HG03025 (cell line): ENCODE measurements around the gene SEC61B.

Experiments
- ATAC-seq: cut with Tn5 transposase; IDR thresholded peaks from one replicate; pipeline ENCODE4 v1.9.1; 2021; ENCODE audit warnings: mild to moderate bottlenecking, moderate library complexity; ENCODE audit not compliant: unreplicated experiment, low FRiP score

Gene SEC61B

DNA sequence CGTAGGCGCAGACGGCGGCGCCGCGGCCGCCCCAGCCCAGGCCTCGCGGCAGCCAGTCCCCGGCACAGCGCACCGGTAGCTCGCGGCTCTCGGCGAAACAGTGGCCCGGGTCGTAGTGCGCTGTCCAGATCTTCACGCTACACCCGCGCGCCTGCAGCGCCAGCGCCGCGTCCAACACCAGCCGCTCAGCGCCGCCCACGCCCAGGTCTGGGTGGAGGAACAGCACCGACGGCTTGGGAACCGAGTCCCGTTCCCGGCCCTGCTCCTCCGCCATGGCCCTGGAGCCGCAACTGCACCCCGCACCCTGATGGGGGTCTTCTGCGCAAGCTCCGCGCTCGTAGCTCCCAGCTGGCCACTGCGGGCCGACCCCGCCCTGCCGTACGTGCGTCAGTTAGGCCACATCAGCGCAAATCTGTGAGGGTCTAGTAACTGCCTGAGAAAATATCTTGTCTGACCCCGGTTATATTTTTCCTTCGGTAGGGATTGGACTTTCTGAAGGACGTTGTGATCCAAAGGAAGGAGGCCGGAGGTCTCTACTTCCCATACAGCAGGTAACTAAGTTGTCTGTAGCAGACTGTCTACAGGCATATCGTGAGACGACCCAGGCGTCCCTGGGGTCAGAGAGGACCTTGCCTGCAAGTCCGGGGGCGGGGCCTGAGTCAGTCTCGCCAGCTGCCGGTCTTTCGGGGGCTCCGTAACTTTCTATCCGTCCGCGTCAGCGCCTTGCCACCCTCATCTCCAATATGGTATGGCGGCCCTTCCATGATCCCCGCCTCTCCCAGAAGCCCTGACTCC is at the start of gene SEC61B, which contains the start of gene ALG2:
Gene SEC61B (plus strand): TSS at position 662 of the 795 bp plus-strand sequence. CDS start 82 bp downstream, at position 744.
Gene ALG2 (minus strand): TSS at position 322 of the 795 bp plus-strand sequence. CDS start 48 bp downstream, at position 274.
- ATAC-seq: peak; percentile 86

DNA sequence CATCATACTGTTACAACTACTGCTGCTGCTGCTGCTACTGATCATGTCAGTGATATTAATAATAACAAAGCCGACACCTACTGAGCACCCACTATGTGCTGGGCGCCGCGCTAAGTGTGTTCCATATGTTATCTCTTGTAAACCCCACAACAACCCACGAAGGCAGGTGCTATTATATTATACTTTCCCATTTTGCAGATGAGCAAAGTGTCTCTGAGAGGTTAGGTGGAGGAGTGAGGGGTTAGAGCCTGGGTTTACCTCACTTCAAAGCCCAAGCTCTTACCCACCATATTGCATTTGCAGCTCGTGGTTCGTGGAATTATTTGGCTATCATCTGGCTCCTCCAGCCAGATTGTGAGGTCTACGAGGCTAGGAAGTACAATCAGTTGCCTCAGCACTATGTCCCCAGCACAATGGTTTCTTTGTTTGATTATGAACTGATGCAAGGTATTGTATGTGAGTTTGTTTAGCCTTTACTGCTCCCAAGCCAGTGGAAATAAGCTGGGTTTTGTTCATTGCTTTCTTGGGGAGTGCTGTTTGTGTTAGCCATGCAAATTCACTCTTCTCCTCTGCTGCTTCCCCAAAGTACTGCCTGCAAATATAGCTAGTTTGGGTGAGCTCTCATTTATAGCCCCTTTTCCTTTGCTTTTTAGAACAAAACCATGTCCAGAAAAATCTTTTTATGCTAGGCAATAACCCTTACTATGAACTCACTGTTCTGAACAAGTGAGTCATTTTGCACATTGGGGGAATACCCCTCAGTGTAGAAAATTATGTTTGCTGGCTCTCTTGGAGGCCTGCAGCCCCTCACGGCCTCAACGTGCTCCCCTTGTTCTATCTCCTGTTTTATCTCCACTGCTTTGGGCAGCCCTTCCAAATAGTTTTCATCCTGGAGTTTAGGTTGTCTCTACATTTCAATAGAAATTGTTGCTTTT is 48.2 kb upstream of the SEC61B start:
- no peak for ATAC-seq

- ATAC-seq: no peak
Measured at GRCh38 chr9:99176527-99177013, 45.5 kb upstream of the SEC61B start.

GRCh38 chr9:99177576-99178366 is 44.3 kb upstream of the SEC61B start:
- no peak for ATAC-seq

DNA sequence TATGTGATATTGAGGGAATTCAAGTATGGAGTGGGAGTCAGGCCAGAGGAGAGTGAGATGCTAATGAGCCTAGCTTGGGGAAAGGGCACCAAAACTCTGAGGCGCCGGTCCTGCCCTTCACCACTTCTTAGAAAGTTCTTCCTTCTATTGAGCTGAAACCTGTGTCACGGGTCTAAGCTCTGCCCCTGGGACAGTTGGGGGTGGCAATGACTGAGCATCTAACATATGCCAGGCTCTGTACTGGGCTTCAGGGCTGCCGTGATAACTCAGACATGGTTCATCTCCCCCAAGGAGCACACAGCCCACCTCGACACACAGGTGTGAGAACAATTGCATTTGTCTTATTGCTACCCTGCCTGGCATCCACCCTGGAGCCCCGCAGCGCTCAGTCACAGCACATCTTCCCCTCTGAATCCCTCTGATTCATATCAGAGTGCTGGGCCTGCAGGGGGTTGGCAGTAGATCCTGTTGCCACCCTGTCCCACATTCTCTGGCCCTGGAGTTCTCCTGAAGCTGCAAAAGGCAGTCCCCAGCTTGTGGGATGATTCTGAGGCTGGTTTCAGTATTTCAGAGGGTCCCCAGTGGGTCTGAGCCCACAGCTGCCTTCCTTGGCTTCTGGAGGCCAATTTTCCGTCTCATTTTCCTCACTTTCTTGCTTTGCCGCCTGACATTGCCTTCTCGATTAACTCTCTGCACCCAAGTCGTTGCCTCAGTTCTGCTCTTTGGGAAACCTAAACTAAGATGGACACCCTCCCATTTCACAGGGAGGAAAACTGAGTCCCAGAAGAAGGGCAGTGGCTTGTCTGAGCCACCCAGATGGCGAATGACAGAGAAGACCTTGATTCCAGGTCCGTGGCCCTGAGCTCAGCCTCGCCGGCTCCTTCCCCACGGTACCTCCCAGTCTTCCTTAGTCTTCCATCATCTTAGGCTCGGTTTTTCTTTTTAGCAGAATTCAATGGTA is 42.9 kb upstream of the SEC61B start:
- no peak for ATAC-seq

DNA sequence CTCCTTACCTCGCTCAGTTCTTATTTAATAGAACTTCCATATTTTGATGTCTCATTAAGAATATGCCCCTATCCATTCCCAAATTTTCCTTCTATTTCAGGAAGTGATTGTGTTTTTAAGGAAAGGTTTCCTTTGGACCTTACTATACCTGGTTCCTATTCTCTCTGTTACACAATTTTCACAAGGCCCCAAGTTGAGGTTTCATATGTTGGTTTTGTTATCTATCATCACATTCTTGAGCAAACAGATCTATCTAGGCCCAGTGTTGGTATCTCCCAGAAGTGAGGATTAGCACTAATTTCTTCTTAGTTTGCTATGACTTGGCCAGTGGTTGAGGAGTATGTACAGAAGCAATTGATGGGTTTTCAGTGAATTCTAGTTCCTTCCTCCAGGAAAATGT is 41.9 kb upstream of the SEC61B start:
- no peak for ATAC-seq

DNA sequence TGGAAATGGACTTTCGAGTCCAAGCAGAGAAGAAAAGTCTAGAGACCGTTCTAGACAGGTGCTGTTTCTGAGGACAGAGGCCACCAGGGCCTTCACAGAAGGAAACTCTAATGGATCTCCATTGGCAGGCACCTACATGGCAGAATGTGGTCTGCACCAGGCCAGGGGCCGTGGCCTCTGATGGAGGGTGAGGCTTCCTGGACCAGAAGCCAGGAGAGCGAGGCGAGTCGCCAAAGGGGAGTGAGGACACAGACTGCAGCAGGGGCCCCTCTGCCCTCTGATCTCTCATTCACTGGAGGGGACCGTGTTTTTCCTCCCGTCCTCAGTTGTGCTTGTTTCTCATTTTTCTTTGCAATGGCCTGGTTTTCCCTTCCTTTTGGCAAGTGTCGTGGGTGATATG is 41.4 kb upstream of the SEC61B start:
- no peak for ATAC-seq

DNA sequence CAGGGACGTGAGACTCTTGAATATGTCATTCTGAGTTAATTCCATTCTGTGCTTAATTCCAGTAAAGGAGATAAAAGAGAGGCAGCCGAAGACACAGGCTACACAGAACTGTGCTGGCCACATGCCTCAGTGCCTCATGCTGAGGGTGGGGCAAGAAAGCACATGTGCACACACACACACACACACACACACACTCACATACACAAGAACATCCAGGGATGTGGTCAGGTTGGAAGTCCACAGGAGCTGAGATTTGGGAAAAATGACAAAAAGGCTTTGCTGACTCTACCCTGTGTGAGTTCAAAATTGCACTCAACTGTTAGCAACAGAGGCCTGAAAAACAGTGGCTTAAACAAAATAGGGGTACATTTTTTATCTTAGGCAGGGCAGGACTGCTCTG is 40.9 kb upstream of the SEC61B start:
- ATAC-seq: no peak

DNA sequence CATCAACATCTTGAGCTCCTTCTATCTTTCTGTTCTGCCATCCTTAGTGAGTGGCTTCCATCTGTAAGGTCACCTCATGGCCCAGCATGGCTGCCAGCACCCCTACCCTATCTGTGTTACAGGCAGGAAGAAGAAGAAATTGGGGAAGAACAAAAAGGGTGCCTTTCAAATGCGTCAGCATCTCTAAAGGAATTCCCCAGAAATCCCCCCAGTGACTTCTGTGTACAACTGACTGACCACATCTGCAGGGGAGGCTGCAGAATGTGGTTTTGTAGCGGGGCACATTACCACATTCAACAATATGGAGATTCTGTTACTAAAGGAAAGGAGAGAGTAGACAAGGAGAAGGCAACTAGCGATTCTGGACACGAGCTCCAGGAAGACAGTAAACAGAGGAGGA is 40.5 kb upstream of the SEC61B start:
- no peak for ATAC-seq

DNA sequence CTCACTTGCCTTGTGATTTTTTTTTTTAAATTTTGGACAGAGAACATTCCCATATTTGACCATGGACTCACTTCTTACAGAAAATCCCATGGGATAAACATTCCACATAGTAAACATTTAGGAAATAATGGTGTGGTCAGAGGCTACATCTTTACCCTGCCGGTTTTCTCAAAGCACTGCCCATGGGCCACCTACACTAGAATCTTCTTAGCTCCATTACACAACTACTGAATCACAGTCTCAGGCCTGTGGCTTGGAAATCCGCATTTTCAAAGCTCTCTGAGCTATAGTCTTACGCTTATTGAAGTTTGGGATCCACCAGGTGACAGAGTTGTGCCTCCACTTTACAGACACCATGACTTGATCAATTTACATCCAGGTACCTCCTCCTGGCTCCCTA is 39.7 kb upstream of the SEC61B start:
- no peak for ATAC-seq

DNA sequence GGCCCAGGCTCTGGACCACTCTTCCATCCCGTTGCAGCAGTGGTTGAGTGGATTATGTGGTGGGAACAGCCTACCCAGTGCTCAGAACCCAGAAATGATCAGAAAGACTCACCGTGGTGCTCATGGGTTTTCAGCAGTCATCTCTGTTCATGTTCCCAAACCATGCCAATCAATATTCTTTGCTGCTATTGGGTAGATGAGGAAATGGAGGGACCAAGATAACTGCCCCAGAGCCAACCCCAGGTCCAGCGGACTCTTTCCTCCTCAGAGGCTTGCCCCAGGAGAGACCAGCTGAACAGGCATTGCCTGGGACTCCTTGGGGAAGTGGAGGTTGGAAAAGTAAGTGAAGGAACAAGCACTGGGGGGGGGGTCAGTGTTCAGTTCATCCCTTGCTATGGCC is 38.5 kb upstream of the SEC61B start:
- ATAC-seq: no peak

- ATAC-seq: no peak
Measured at GRCh38 chr9:99184110-99184474, 38.0 kb upstream of the SEC61B start.

GRCh38 chr9:99184475-99185347 is 37.4 kb upstream of the SEC61B start:
- no peak for ATAC-seq

- ATAC-seq: no peak
Measured at GRCh38 chr9:99185348-99185632, 36.8 kb upstream of the SEC61B start.

DNA sequence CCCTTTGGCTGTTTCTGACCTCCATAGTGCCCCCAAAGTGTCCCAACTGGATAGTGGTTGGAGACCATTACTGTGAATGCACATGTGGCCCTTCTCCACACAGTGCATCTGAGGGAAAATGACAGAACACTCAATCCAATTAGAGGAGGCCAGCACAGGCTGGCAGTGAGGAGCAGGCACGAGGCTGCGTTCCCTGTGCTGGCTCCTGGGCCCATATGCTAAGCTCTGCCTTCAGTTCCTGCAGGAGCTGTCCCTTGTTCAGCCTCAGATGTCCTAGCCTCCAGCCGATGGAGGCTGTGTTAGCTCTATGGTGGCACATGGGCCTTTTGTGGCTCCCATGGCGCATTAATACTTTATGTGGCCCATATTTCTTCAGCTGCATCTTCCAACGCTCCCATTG is 36.1 kb upstream of the SEC61B start:
- ATAC-seq: no peak

DNA sequence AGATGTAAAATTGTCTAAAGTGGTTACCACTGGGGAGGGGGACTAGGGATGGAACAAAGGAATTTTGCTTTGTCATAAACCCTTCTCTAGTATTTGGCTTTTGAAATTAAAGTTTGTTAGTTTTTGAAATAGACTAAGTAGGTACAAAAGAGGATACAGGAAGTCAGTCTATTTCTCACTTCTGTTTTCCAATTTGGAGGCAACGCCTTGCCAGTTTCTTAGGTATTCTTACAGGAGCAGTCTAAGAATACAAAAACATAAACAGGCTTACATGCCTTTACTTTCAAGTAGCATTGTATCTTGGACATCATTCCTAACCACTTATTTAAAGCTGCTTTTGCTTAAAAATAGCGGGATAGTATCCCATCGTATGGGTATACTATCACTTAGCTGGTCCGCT is 34.8 kb upstream of the SEC61B start:
- ATAC-seq: no peak

DNA sequence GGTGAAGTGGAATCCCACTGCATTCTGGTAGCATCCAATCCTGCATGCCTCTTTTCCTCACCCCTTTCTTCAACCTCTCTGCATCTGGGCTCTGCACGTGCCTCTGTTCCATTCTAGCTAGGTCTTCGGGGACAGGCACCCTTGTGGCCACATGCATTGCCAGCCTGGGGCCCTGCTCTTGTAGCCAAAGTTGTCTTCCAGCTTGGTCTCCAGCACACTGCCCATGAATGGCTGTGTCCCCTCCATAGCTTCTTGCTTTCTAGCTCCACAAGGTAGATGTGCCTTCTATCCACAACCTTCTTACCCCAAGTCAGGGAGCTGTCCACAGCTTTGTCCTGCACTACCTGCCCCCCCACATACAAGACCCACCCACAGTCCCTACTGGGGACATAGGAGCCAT is 32.9 kb upstream of the SEC61B start:
- ATAC-seq: no peak

DNA sequence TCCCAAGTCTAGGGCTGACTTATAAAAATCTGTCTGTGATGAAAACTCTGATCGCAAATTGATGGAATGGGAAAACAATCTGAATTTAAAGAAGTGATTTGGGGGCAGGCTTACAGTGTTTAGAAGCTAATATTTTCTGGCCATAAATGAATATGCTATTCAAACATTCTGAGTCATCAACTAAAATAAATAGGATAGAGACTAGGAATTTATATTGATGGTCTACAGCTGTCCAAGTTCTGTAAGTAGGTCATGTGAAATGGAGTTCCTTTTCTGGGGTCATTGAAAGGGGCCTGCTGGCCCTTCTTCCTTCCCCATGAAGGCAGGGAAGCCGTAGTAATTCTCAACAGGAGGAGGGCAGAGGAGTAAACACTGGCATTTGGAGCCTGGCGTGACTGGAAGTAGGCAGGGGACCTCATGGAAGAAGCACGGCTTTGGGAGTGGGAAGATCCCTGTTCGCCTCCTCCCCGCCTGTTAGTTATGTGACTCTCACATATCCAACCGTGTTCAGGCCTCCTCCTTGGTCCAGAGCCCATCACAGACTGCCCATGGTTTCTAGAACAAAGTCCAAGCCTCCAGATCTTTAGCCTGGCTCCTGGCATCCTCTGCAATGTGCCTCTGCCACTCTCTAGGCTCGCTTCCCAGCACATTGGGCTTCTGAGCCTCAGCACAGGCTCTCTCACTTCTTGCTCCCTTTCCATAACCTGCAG is 32.0 kb upstream of the SEC61B start:
- no peak for ATAC-seq
